Mesodermal cell (in vitro differentiated cells): ENCODE results near the gene DCAF15.
"Not testable (repeated sequence)": the region's sequence is repeated elsewhere in the genome, so short reads cannot be mapped to it uniquely, and the experiment has no call there.

ENCODE experiments used
- H3K27ac ChIP-seq: 2 replicates; pipeline ENCODE4 v1.7.0; 2013; ENCODE audit warnings: mild to moderate bottlenecking, low read depth, low read length, moderate library complexity; ENCODE audit not compliant: severe bottlenecking
- H3K36me3 ChIP-seq: 2 replicates; pipeline ENCODE4 v1.7.1; 2013; ENCODE audit warnings: mild to moderate bottlenecking, low read length, moderate library complexity; ENCODE audit not compliant: control insufficient read depth, insufficient read depth
- H3K4me1 ChIP-seq: one replicate; pipeline ENCODE4 v1.7.1; 2013; ENCODE audit warnings: mild to moderate bottlenecking, low read length; ENCODE audit not compliant: insufficient read depth, control insufficient read depth, poor library complexity, severe bottlenecking
- H3K4me3 ChIP-seq: 2 replicates; pipeline ENCODE4 v1.7.0; 2013; ENCODE audit warnings: low read length, control low read depth, mild to moderate bottlenecking; ENCODE audit not compliant: insufficient read depth, poor library complexity, severe bottlenecking; ENCODE audit errors: extremely low read depth
- H3K9me3 ChIP-seq: 2 replicates; pipeline ENCODE4 v1.7.1; 2013; ENCODE audit warnings: mild to moderate bottlenecking, low read length, moderate library complexity; ENCODE audit not compliant: control insufficient read depth
- WGBS, 2 experiments: methylation state at CpG; one replicate each; pipeline ENCODE4 v1.1.5; 2013; ENCODE audit warnings: missing lambda C conversion rate in 2 of 2; ENCODE audit not compliant: insufficient coverage in 2 of 2; 5-methylcytosine and 5-hydroxymethylcytosine counted together

Gene DCAF15

GRCh38 chr19:13960863-13961784 is 8.8 kb downstream of the DCAF15 start:
- WGBS, 2 experiments, result 93 to 96% methylated on average over 24 to 28 of the region's 39 CpGs
- peaks cover 2% of the 10 kb centered on the region for H3K4me1 ChIP-seq
- H3K36me3 ChIP-seq, result peaks cover 65% of the 10 kb centered on the region
- no peak overlapping the region for H3K27ac ChIP-seq
- no peaks in the 10 kb centered on the region for H3K9me3 ChIP-seq
- H3K4me3 ChIP-seq, result no peak overlapping the region

- Histone ChIP-seq H3K36me3 (peaks cover 65% of the 10 kb centered on the region), H3K27ac (no peak overlapping the region), H3K9me3 (no peaks in the 10 kb centered on the region), H3K4me3 (no peak overlapping the region), H3K4me1 (peaks cover 2% of the 10 kb centered on the region)
- WGBS, 2 experiments, result 74 to 83% methylated on average over 37 to 47 of the region's 55 CpGs
These were observed 9.8 kb downstream of the DCAF15 start for GRCh38 chr19:13961826-13962698.

GRCh38 chr19:13962699-13963602 is 10.6 kb downstream of the DCAF15 start:
- Histone ChIP-seq H3K4me1 (peaks cover 2% of the 10 kb centered on the region), H3K4me3 (no peak overlapping the region), H3K9me3 (no peaks in the 10 kb centered on the region), H3K36me3 (peaks cover 65% of the 10 kb centered on the region), H3K27ac (no peak overlapping the region)
- 90 to 92% methylated on average over 65 to 71 of the region's 89 CpGs for WGBS, 2 experiments

- peaks cover 2% of the 10 kb centered on the region for H3K4me1 ChIP-seq
- 96 to 97% methylated on average over 32 to 46 of the region's 48 CpGs for WGBS, 2 experiments
- no peaks in the 10 kb centered on the region for H3K9me3 ChIP-seq
- peaks cover 65% of the 10 kb centered on the region for H3K36me3 ChIP-seq
- H3K27ac ChIP-seq, result no peak overlapping the region
- no peak overlapping the region for H3K4me3 ChIP-seq
These were observed 11.3 kb downstream of the DCAF15 start for GRCh38 chr19:13963603-13964105.

- Histone ChIP-seq H3K36me3 (peaks cover 67% of the 10 kb centered on the region), H3K4me3 (no peak overlapping the region), H3K4me1 (peaks cover 2% of the 10 kb centered on the region), H3K9me3 (no peaks in the 10 kb centered on the region), H3K27ac (no peak overlapping the region)
- 86 to 100% methylated on average over 3 to 4 of the region's 5 CpGs for WGBS, 2 experiments
These were observed 12.5 kb downstream of the DCAF15 start for GRCh38 chr19:13964776-13965175.

GRCh38 chr19:13965377-13965896 is 13.1 kb downstream of the DCAF15 start:
- H3K36me3 ChIP-seq, result peaks cover 65% of the 10 kb centered on the region
- WGBS, 2 experiments, result 92 to 93% methylated on average over 23 to 24 of the region's 24 CpGs
- H3K4me3 ChIP-seq, result no peak overlapping the region
- no peak overlapping the region for H3K27ac ChIP-seq
- no peaks in the 10 kb centered on the region for H3K9me3 ChIP-seq
- peaks cover 2% of the 10 kb centered on the region for H3K4me1 ChIP-seq

- peaks cover 2% of the 10 kb centered on the region for H3K4me1 ChIP-seq
- WGBS, 2 experiments, result 92 to 97% methylated on average over 18 to 20 of the region's 20 CpGs
- H3K27ac ChIP-seq, result no peak overlapping the region
- H3K9me3 ChIP-seq, result no peaks in the 10 kb centered on the region
- no peak overlapping the region for H3K4me3 ChIP-seq
- peaks cover 63% of the 10 kb centered on the region for H3K36me3 ChIP-seq
These were observed 13.8 kb downstream of the DCAF15 start for GRCh38 chr19:13965926-13966683.

GRCh38 chr19:13966684-13967128 is 14.4 kb downstream of the DCAF15 start:
- Histone ChIP-seq H3K27ac (no peak overlapping the region), H3K4me3 (no peak overlapping the region), H3K36me3 (peaks cover 63% of the 10 kb centered on the region), H3K9me3 (no peaks in the 10 kb centered on the region), H3K4me1 (peaks cover 2% of the 10 kb centered on the region)
- WGBS, 2 experiments, result 93 to 94% methylated on average over 14 of the region's 14 CpGs

GRCh38 chr19:13967206-13967605 is 14.9 kb downstream of the DCAF15 start:
- 89 to 98% methylated on average over 8 of the region's 8 CpGs for WGBS, 2 experiments
- not testable (repeated sequence) for H3K9me3 ChIP-seq, H3K4me1 ChIP-seq, H3K4me3 ChIP-seq, H3K27ac ChIP-seq
- H3K36me3 ChIP-seq, result peaks cover 62% of the 10 kb centered on the region
